GM19099 (cell line): ENCODE results near the gene NEU2.

Experiments used
- POLR2A ChIP-seq: IDR thresholded peaks from 3 replicates; pipeline ENCODE4 v1.6.1; 2011; ENCODE audit warnings: low read depth; ENCODE audit not compliant: insufficient read length; ENCODE audit errors: extremely low read depth

Gene NEU2

GRCh38 chr2:233041722-233042323 is 9.4 kb downstream of the NEU2 start:
- TF ChIP-seq POLR2A, result no peak

- TF ChIP-seq POLR2A, result no peak
These were observed 10.1 kb downstream of the NEU2 start for GRCh38 chr2:233042549-233042948.

GRCh38 chr2:233044974-233045605 is 12.6 kb downstream of the NEU2 start:
- TF ChIP-seq POLR2A, result no peak

- no peak for TF ChIP-seq POLR2A
These were observed 14.7 kb downstream of the NEU2 start for GRCh38 chr2:233047206-233047605.

GRCh38 chr2:233047667-233048066 is 15.2 kb downstream of the NEU2 start:
- no peak for TF ChIP-seq POLR2A

- TF ChIP-seq POLR2A, result no peak
These were observed 16.2 kb downstream of the NEU2 start for GRCh38 chr2:233048569-233049193.

DNA sequence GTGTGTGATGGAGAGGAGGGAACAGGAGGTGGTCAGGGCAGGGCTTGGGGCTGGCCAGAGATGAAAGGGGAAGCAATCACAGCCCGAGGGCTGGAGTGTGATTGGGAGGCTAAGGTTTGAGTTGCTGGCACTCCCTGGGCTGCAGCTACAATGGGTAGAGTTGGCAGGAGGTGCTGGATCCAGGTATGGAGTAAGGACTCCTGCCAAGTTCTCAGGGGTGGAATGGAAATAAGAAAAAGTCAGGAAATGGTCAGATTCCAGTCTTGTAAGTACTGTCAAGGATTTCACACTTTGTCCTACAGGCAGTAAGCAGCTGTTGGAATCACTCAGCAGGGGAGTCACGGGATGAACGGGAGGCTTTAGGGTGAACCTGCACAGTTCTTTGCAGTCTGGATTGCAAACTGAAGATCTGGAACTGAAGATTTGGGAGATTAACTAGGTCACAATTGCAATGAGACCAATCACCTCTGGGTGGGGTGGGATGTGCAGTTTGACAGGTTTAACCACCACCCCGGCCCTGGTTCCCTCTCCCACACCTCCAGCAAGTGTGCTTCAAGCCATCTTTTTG is 16.8 kb downstream of the NEU2 start:
- no peak for TF ChIP-seq POLR2A

GRCh38 chr2:233051241-233052149 is 19.0 kb downstream of the NEU2 start:
- no peak for TF ChIP-seq POLR2A

GRCh38 chr2:233053928-233054784 is 21.7 kb downstream of the NEU2 start:
- TF ChIP-seq POLR2A, result no peak

DNA sequence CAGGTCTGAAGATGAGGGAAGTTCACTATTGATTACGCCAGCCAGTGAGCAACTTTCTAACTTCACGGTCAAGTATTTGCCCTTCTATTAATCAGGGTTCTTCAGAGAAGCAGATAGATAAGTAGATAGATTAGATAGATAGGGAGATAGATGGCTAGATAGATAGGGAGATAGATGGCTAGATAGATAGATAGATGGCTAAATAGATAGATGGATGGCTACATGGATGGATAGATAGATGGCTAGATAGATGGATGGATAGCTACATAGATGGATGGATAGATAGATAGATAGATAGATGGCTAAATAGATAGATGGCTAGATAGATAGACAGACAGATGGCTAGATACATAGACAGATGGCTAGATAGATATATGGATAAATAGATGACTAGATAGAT is 22.9 kb downstream of the NEU2 start:
- TF ChIP-seq POLR2A, result no peak

- no peak for TF ChIP-seq POLR2A
These were observed 24.6 kb downstream of the NEU2 start for GRCh38 chr2:233056961-233057605.

- TF ChIP-seq POLR2A, result no peak
These were observed 26.5 kb downstream of the NEU2 start for GRCh38 chr2:233058717-233059546.

DNA sequence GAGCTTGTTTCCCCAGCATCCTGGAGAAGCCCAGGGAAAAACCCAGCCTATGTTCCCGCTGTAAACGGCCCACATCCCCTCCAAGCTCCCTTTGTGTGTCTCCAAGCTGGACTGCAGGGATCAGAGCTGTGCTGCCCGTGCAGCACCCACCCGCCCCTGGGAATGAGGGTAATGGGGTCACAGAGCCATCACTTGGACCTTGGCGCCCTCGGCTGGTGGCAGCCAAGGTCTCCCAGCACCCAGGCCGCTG is 27.0 kb downstream of the NEU2 start:
- no peak for TF ChIP-seq POLR2A
